ENCODE results near the gene IGF1R.

IGF1R gene

GRCh38 chr15:98727115-98728040 lies 79.0 kb downstream of the IGF1R start:
- DNase-seq (ENCODE audit: low spot score), result peak; percentile 86

DNA sequence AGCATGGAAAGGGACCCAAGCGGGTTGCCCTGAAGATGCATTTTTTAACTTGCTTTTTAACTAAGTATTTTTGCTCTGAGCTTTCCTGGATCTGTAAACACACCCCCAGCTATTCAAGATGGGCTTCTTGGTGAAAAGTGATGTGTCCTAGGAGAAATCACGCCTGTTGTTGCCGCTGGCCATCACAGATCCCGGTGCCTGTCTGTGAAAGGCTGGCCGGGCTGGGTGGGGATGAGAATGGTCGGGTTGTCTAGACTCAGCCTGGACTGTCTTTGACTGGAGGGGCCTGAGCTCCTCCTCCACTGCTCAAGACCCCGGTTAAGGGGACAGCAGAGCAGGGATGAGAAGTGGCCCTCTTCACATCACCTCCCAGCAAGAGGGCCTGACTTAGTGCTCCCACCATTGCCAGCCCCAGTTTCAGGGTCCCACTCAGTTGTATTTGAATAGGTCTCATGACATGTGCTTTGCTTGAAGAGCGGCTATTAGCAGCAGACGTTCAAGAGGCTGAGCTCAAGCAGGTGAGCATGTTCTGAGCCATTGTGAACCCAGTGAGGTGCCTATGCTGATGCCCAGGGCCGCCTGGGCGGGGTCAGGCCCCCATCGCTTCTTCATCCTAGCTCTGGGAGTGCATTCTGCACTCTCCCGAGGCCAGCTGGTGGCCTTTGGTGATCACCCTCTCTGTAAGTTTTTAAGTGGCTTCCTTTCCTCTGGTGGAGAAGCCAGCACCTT lies 79.9 kb downstream of the IGF1R start:
- no peak for DNase-seq (ENCODE audit: low spot score)

GRCh38 chr15:98728811-98729160 lies 80.4 kb downstream of the IGF1R start:
- no peak for DNase-seq (ENCODE audit: low spot score)

GRCh38 chr15:98729446-98730042 lies 81.2 kb downstream of the IGF1R start:
- no peak for DNase-seq (ENCODE audit: low spot score)

GRCh38 chr15:98730860-98731711 lies 82.7 kb downstream of the IGF1R start:
- DNase-seq (ENCODE audit: low spot score), result no peak

GRCh38 chr15:98731712-98732450 lies 83.5 kb downstream of the IGF1R start:
- no peak for DNase-seq (ENCODE audit: low spot score)

DNA sequence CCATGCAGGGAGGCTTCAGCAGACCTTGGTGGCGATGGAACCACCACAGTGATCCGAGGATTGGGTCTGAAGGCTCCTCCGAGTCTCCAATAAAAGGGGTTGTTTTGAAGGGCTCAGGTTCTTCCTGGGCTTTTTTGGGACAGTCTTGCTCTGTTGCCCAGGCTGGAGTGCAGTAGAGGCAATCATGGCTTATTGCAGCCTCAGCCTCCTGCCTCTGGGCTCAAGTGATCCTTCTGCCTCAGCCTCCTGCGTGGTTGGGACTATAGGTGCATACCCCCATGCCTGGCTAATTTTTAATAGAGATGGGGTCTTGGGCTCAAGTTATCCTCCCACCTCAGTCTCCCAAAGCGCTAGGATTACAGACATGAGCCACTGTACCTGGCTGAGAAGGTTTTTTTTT lies 84.8 kb downstream of the IGF1R start:
- no peak for DNase-seq (ENCODE audit: low spot score)

DNA sequence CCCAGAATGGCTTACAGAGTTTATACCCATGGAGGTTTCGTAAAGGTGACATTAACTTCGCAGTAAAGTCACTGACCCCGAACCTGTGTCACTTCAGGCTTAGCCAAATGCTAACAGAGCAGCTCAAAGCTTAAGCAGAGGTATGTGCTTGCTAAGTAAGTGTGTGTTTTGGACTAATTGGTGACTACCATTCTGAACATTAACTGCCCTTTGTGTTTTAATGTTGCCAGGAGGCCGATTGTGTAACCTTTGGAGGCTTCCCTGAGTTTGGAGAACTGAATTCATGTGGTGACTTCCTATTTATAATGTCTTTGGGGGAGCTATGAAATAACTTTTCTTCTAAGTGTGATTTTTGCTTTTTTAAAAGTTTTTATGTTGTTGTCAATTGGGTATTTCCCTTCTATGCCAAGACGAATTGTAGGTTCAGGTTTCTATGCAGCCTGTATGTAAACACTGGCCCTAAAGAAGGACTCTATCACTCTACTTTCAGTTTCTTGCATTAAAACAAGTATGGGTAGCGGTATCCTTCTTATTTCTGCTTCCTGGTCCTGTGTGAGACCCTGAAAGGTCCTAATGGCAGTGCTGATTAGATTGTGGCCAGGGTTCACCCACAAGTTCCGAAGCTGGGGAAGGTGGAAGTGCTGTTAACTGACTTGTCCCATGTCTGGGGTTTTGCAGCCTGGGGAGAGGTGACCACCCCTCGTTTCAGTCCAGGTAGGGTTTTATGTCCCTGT lies 86.3 kb downstream of the IGF1R start:
- DNase-seq (ENCODE audit: low spot score), result no peak

DNA sequence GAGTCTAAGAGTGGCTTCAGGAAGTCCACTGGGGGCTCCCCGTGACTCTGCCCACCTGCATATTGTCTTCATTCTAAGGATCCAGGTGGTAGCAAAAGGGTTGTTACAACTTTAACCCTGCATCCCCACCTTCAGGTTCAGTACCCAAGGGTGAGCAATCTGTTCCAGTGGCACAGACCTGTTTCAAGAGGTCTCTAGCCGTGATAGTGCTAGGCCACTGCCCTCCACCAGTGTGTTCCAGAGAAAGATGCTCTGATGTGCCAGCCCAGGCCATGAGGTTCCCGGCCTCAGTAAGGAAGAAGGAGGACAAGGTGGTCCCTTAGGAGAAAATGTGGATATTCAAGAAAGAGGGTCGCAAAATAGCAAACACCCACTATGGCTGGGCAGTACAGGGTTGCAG lies 87.0 kb downstream of the IGF1R start:
- DNase-seq (ENCODE audit: low spot score), result no peak

GRCh38 chr15:98735895-98736617 lies 87.7 kb downstream of the IGF1R start:
- no peak for DNase-seq (ENCODE audit: low spot score)

- DNase-seq (ENCODE audit: low spot score), result no peak
Observed at GRCh38 chr15:98737159-98737558, 88.8 kb downstream of the IGF1R start.

- DNase-seq (ENCODE audit: low spot score), result no peak
Observed at GRCh38 chr15:98737721-98738120, 89.4 kb downstream of the IGF1R start.

- DNase-seq (ENCODE audit: low spot score), result no peak
Observed at GRCh38 chr15:98738689-98739401, 90.5 kb downstream of the IGF1R start.

- DNase-seq (ENCODE audit: low spot score), result no peak
Observed at GRCh38 chr15:98740295-98740694, 92.0 kb downstream of the IGF1R start.

DNA sequence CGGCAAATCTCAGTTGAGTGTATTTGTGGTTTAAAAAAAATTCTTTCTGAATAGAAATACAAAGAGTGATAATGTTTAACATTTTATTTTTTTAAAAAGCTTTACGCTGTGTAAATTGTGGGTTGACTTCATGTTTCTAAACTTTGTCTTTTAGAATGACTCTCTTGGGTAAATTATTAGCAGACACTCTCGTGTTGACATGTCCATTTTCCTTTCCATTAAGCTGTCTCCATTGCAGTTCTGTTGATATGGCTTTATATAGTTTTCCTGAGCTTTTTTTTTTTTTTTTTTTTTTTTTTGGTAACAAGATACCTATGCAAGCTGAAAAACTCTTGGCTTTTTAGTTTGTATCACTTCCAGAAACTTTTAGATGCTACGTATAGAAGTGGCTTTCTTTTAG lies 92.6 kb downstream of the IGF1R start:
- DNase-seq (ENCODE audit: low spot score), result no peak

DNA sequence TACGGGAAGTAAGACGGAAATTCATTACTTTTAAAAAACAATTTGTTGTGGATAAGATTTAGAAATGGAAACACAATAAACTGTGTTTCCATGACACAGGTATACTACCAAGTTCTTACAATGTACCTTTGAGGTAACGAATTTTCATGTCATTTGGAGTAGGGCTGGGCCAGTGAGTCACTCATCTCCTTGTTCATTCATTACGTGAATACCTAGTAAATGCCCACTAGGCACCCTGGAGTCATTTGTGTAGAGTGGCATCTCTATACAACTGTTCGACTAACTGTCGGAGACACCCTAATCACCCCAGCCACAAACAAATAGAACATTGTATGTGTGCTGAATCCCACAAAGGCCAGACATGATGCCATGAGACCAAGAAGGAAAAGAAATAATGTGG lies 94.8 kb downstream of the IGF1R start:
- DNase-seq (ENCODE audit: low spot score), result no peak

- DNase-seq (ENCODE audit: low spot score), result no peak
Observed at GRCh38 chr15:98744506-98744905, 96.2 kb downstream of the IGF1R start.

GRCh38 chr15:98745179-98745578 lies 96.8 kb downstream of the IGF1R start:
- DNase-seq (ENCODE audit: low spot score), result no peak

- DNase-seq (ENCODE audit: low spot score), result no peak
Observed at GRCh38 chr15:98745650-98746374, 97.5 kb downstream of the IGF1R start.

All from iPS-NIHi11 (cell line).